PC-3 (cell line): Measurements from ENCODE around the gene UBE2F. TPM values are rescaled to one million over a fixed set of nuclear protein-coding genes. Genes with fewer than 3 reads are reported as not detected.

ENCODE experiments used
- ATAC-seq: fragments of 200-7000 bp; cut with Tn5 transposase; 2 replicates; pipeline ENCODE4 v1.9.1; 2020; ENCODE audit warnings: mild to moderate bottlenecking, moderate library complexity
- BruUV-seq: library from RNA; stranded (reverse); fragments of 400-500 nt; replicated peaks from 2 replicates; lab custom pipeline; 2021; lab: Mats Ljungman, UMichigan
- CTCF ChIA-PET: fragments of 300-600 bp; sonication (Branson Sonifier 250); formaldehyde crosslinking; loops from one replicate; lab custom pipeline; 2022; ENCODE audit warnings: antibody characterized with exemption; lab: Charles Lee
- POLR2A ChIA-PET: fragments of 300-600 bp; sonication (Branson Sonifier 250); formaldehyde crosslinking; loops from one replicate; lab custom pipeline; 2022; ENCODE audit warnings: antibody characterized with exemption; ENCODE audit not compliant: unreplicated experiment; lab: Charles Lee
- DNase-seq: peaks from one replicate; pipeline ENCODE4 v3.0.0-alpha.2; 2015
- H2AFZ ChIP-seq: fragments of 300-600 bp; sonication (generic); 2 replicates; pipeline ENCODE4 v1.6.0; 2016; ENCODE audit warnings: antibody characterized with exemption, low read length
- H3F3A ChIP-seq: fragments of 300-600 bp; sonication (generic); one replicate; pipeline ENCODE4 v1.6.0; 2017; ENCODE audit warnings: antibody characterized with exemption, low read length, control low read depth, mild to moderate bottlenecking; ENCODE audit not compliant: unreplicated experiment
- H3K27ac ChIP-seq: fragments of 300-600 bp; sonication (generic); 2 replicates; pipeline ENCODE4 v1.5.1; 2016; ENCODE audit warnings: mild to moderate bottlenecking, low read length
- H3K27me3 ChIP-seq: fragments of 300-600 bp; sonication (generic); 2 replicates; pipeline ENCODE4 v1.6.1; 2016; ENCODE audit warnings: low read length, mixed read lengths
- H3K36me3 ChIP-seq: fragments of 300-600 bp; sonication (generic); 2 replicates; pipeline ENCODE4 v1.6.1; 2016; ENCODE audit warnings: low read depth, mixed run types, low read length, mixed read lengths
- H3K4me1 ChIP-seq: fragments of 300-600 bp; sonication (generic); 2 replicates; pipeline ENCODE4 v1.5.1; 2016; ENCODE audit warnings: low read length; ENCODE audit not compliant: insufficient read depth
- H3K4me2 ChIP-seq: fragments of 300-600 bp; sonication (generic); 2 replicates; pipeline ENCODE4 v1.6.0; 2016; ENCODE audit warnings: low read length
- H3K4me3 ChIP-seq: fragments of 300-600 bp; sonication (generic); 2 replicates; pipeline ENCODE4 v1.5.1; 2016; ENCODE audit warnings: mild to moderate bottlenecking, low read length, mixed read lengths
- H3K79me2 ChIP-seq: fragments of 300-600 bp; sonication (generic); 2 replicates; pipeline ENCODE4 v1.6.1; 2017; ENCODE audit warnings: low read length, mixed read lengths
- H3K9ac ChIP-seq: fragments of 300-600 bp; sonication (generic); 2 replicates; pipeline ENCODE4 v1.6.0; 2016; ENCODE audit warnings: mild to moderate bottlenecking, low read length
- H3K9me2 ChIP-seq: fragments of 300-600 bp; sonication (generic); replicated peaks from 2 replicates; pipeline ENCODE4 v1.6.1; 2016; ENCODE audit warnings: mixed run types, low read length, mixed read lengths
- H3K9me3 ChIP-seq: fragments of 300-600 bp; sonication (generic); 2 replicates; pipeline ENCODE4 v1.6.1; 2016; ENCODE audit warnings: low read length, mixed read lengths
- H4K20me1 ChIP-seq: fragments of 300-600 bp; sonication (generic); 2 replicates; pipeline ENCODE4 v1.6.1; 2016; ENCODE audit warnings: low read length, mixed read lengths
- CTCF ChIP-seq: fragments of 300-600 bp; sonication (generic); conservative IDR thresholded peaks from 2 replicates; pipeline ENCODE4 v1.5.1; 2017; ENCODE audit warnings: antibody characterized with exemption, low read depth, mild to moderate bottlenecking, low read length
- EZH2 ChIP-seq: fragments of 300-600 bp; sonication (generic); IDR thresholded peaks from one replicate; pipeline ENCODE4 v1.6.1; 2017; ENCODE audit warnings: antibody characterized with exemption, mild to moderate bottlenecking, low read length; ENCODE audit not compliant: unreplicated experiment
- EZH2phosphoT487 ChIP-seq: fragments of 300-600 bp; sonication (generic); IDR thresholded peaks from 2 replicates; pipeline ENCODE4 v1.6.1; 2018; ENCODE audit warnings: mild to moderate bottlenecking, antibody characterized with exemption, low read length, borderline replicate concordance
- intact Hi-C: fragments of 100-400 bp; cut with micrococcal nuclease; formaldehyde crosslinking; loops from 2 replicates; pipeline ENCODE4 v1.9.0; 2023
- total RNA-seq: library from RNA; depleted of rRNA; stranded (reverse); fragments of >200 nt; gene quantifications from 2 replicates; pipeline ENCODE4 v1.2.3, GENCODE V29; 2014

The UBE2F gene
- total RNA-seq, 1 experiment from 2014 or later, result 57.8 TPM

- H3K79me2 ChIP-seq, result no peaks in the 10 kb centered on the region
- no peak overlapping the region for H3K27ac ChIP-seq
- ChIA-PET POLR2A (no interaction called here), CTCF (no interaction called here)
- TF ChIP-seq CTCF (no peak), EZH2phosphoT487 (no peak), EZH2 (no peak)
- H3K9me2 ChIP-seq, result no peaks in the 10 kb centered on the region
- H3K9me3 ChIP-seq, result no peaks in the 10 kb centered on the region
- no peak overlapping the region for H2AFZ ChIP-seq
- H3K4me3 ChIP-seq, result no peak overlapping the region
- H3K9ac ChIP-seq, result no peak overlapping the region
- H4K20me1 ChIP-seq, result no peaks in the 10 kb centered on the region
- H3K4me2 ChIP-seq, result no peak overlapping the region
- no peak for ATAC-seq
- H3K27me3 ChIP-seq, result no peaks in the 10 kb centered on the region
- no TSS peak for BruUV-seq
- no peak for DNase-seq
- H3K36me3 ChIP-seq, result peaks cover 13% of the 10 kb centered on the region
- no peaks in the 10 kb centered on the region for H3F3A ChIP-seq
- no peaks in the 10 kb centered on the region for H3K4me1 ChIP-seq
- intact Hi-C loops, result no loop called here
Measured at GRCh38 chr2:238042090-238042489, 75.3 kb downstream of the UBE2F start.

GRCh38 chr2:238042849-238043584 is 76.2 kb downstream of the UBE2F start:
- no peak overlapping the region for H3K9ac ChIP-seq
- intact Hi-C loops, result no loop called here
- H3K9me2 ChIP-seq, result no peaks in the 10 kb centered on the region
- DNase-seq, result no peak
- ATAC-seq, result no peak
- peaks cover 10% of the 10 kb centered on the region for H3K36me3 ChIP-seq
- H3K4me1 ChIP-seq, result no peaks in the 10 kb centered on the region
- POLR2A ChIA-PET, result no interaction called here
- H2AFZ ChIP-seq, result no peak overlapping the region
- BruUV-seq, result no TSS peak
- no peaks in the 10 kb centered on the region for H4K20me1 ChIP-seq
- no peak overlapping the region for H3K27ac ChIP-seq
- H3K4me3 ChIP-seq, result no peak overlapping the region
- H3K4me2 ChIP-seq, result no peak overlapping the region
- H3K79me2 ChIP-seq, result no peaks in the 10 kb centered on the region
- no peaks in the 10 kb centered on the region for H3F3A ChIP-seq
- H3K27me3 ChIP-seq, result no peaks in the 10 kb centered on the region
- CTCF ChIA-PET, result no interaction called here
- H3K9me3 ChIP-seq, result no peaks in the 10 kb centered on the region
- TF ChIP-seq EZH2 (no peak), EZH2phosphoT487 (no peak), CTCF (no peak)

- POLR2A ChIA-PET, result no interaction called here
- Histone ChIP-seq H2AFZ (no peak overlapping the region), H3K36me3 (peaks cover 3% of the 10 kb centered on the region; the same call in 1 of the 2 replicates), H3F3A (no peaks in the 10 kb centered on the region), H3K4me1 (no peaks in the 10 kb centered on the region), H3K4me3 (no peak overlapping the region), H4K20me1 (no peaks in the 10 kb centered on the region), H3K9ac (no peak overlapping the region), H3K9me2 (no peaks in the 10 kb centered on the region), H3K79me2 (no peaks in the 10 kb centered on the region), H3K27ac (no peak overlapping the region), H3K27me3 (no peaks in the 10 kb centered on the region), H3K4me2 (no peak overlapping the region), H3K9me3 (no peaks in the 10 kb centered on the region)
- BruUV-seq, result no TSS peak
- TF ChIP-seq EZH2phosphoT487, result no peak
- intact Hi-C loops, result no loop called here
- CTCF ChIA-PET, result no interaction called here
- ATAC-seq (no peak), DNase-seq (no peak)
Measured at GRCh38 chr2:238043851-238044250, 77.0 kb downstream of the UBE2F start.
